COLO829 (cell line): ENCODE measurements around the gene APOE.
"Not testable (repeated sequence)": the region's sequence is repeated elsewhere in the genome, so short reads cannot be mapped to it uniquely, and the experiment has no call there.

Experiments
- DNase-seq: peaks from one replicate; pipeline ENCODE4 v3.0.0; 2012; ENCODE audit warnings: low spot score

Gene APOE

GRCh38 chr19:44884566-44884965 is 21.0 kb upstream of the APOE start:
- no peak for DNase-seq

GRCh38 chr19:44886141-44886540 is 19.5 kb upstream of the APOE start:
- no peak for DNase-seq

- DNase-seq = no peak
Observed at GRCh38 chr19:44887648-44888047, 17.9 kb upstream of the APOE start.

GRCh38 chr19:44888335-44888734 is 17.3 kb upstream of the APOE start:
- DNase-seq = not testable (repeated sequence)

- no peak for DNase-seq
Observed at GRCh38 chr19:44889830-44890365, 15.7 kb upstream of the APOE start.

- peak; percentile 98 for DNase-seq
Observed at GRCh38 chr19:44890366-44891015, 15.1 kb upstream of the APOE start.

GRCh38 chr19:44891016-44891882 is 14.3 kb upstream of the APOE start, which contains the start of gene TOMM40:
Gene TOMM40, plus strand, starts transcription at chr19:44891254. Its CDS starts 162 bp downstream, at chr19:44891416.
- DNase-seq = peak; percentile 100

- DNase-seq = no peak
Observed at GRCh38 chr19:44892932-44893331, 12.7 kb upstream of the APOE start.

- no peak for DNase-seq
Observed at GRCh38 chr19:44893332-44894051, 12.1 kb upstream of the APOE start.

- DNase-seq = no peak
Observed at GRCh38 chr19:44894052-44894400, 11.6 kb upstream of the APOE start.

- DNase-seq = no peak
Observed at GRCh38 chr19:44894946-44895345, 10.7 kb upstream of the APOE start.

- DNase-seq = no peak
Observed at GRCh38 chr19:44897835-44898234, 7.8 kb upstream of the APOE start.

- no peak for DNase-seq
Observed at GRCh38 chr19:44900328-44901244, 5.0 kb upstream of the APOE start.

- DNase-seq = no peak
Observed at GRCh38 chr19:44903216-44903601, 2.4 kb upstream of the APOE start.

- DNase-seq = peak; percentile 69
Observed at GRCh38 chr19:44903602-44904425, 1.8 kb upstream of the APOE start.

GRCh38 chr19:44904426-44904994 is 1.1 kb upstream of the APOE start:
- no peak for DNase-seq

- DNase-seq = no peak
Observed at GRCh38 chr19:44907613-44908012, 2.0 kb downstream of the APOE start.

GRCh38 chr19:44908074-44908835 is 2.7 kb downstream of the APOE start:
- no peak for DNase-seq

- DNase-seq = no peak
Observed at GRCh38 chr19:44908836-44909261, 3.3 kb downstream of the APOE start.
